22Rv1 (cell line): Measurements from ENCODE around the gene FGR.

Experiments used
- ZFX ChIP-seq: fragments of 450-650 bp; IDR thresholded peaks from 2 replicates; pipeline ENCODE4 v1.6.1; 2017; ENCODE audit warnings: antibody characterized with exemption, borderline replicate concordance
- TF ChIP-seq, protein P1 (sequence below): fragments of 450-650 bp; IDR thresholded peaks from 2 replicates; pipeline ENCODE4 v1.5.1; 2017; ENCODE audit warnings: mild to moderate bottlenecking

DNA sequence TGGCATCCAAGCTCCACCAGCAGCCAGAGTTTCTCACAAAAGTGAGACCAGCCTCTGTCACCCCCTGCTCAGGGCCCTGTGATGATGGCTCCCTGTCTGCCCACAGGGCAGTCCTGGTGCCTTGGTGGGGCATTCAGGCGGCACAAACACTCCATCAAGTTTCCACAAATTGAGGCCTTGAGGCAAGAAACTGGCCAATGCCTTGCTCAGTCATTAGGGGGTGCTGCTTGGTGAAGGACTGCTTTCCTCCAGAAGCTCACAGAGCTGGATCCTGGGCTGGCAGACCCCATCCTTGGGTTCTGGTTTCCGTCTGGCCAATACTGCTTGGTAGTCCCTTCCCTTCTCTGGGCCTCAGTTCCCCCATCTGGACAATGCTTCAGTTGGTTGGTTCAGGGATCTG is 18.5 kb downstream of the FGR start:
- TF ChIP-seq, protein P1, sequence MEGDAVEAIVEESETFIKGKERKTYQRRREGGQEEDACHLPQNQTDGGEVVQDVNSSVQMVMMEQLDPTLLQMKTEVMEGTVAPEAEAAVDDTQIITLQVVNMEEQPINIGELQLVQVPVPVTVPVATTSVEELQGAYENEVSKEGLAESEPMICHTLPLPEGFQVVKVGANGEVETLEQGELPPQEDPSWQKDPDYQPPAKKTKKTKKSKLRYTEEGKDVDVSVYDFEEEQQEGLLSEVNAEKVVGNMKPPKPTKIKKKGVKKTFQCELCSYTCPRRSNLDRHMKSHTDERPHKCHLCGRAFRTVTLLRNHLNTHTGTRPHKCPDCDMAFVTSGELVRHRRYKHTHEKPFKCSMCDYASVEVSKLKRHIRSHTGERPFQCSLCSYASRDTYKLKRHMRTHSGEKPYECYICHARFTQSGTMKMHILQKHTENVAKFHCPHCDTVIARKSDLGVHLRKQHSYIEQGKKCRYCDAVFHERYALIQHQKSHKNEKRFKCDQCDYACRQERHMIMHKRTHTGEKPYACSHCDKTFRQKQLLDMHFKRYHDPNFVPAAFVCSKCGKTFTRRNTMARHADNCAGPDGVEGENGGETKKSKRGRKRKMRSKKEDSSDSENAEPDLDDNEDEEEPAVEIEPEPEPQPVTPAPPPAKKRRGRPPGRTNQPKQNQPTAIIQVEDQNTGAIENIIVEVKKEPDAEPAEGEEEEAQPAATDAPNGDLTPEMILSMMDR = no peak
- no peak for TF ChIP-seq ZFX
